Astrocyte (in vitro differentiated cells and primary cell): ENCODE results near the gene WSCD1.

Source experiments
- CTCF ChIP-seq: IDR thresholded peaks from 2 replicates; pipeline ENCODE4 v1.5.1; 2011; ENCODE audit warnings: low read depth, mild to moderate bottlenecking, inconsistent platforms, low read length, moderate library complexity; ENCODE audit not compliant: insufficient read depth
- EZH2 ChIP-seq: IDR thresholded peaks from 2 replicates; pipeline ENCODE4 v1.6.1; 2012; ENCODE audit warnings: mild to moderate bottlenecking, low read length, inconsistent platforms; ENCODE audit not compliant: insufficient read depth

- no peak for TF ChIP-seq CTCF
- no peak for TF ChIP-seq EZH2
Observed at GRCh38 chr17:6100891-6101500, 30.8 kb downstream of the WSCD1 start.
